Eye (tissue), 1 donor: ENCODE measurements around the gene MTCH1.
A peak's percentile ranks its signal among the peaks of the same experiment; 100 is the strongest.

Experiments used
- DNase-seq: peaks from one replicate; pipeline ENCODE4 v3.0.0-alpha.2; 2015

MTCH1 gene, protein sequence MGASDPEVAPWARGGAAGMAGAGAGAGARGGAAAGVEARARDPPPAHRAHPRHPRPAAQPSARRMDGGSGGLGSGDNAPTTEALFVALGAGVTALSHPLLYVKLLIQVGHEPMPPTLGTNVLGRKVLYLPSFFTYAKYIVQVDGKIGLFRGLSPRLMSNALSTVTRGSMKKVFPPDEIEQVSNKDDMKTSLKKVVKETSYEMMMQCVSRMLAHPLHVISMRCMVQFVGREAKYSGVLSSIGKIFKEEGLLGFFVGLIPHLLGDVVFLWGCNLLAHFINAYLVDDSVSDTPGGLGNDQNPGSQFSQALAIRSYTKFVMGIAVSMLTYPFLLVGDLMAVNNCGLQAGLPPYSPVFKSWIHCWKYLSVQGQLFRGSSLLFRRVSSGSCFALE

DNA sequence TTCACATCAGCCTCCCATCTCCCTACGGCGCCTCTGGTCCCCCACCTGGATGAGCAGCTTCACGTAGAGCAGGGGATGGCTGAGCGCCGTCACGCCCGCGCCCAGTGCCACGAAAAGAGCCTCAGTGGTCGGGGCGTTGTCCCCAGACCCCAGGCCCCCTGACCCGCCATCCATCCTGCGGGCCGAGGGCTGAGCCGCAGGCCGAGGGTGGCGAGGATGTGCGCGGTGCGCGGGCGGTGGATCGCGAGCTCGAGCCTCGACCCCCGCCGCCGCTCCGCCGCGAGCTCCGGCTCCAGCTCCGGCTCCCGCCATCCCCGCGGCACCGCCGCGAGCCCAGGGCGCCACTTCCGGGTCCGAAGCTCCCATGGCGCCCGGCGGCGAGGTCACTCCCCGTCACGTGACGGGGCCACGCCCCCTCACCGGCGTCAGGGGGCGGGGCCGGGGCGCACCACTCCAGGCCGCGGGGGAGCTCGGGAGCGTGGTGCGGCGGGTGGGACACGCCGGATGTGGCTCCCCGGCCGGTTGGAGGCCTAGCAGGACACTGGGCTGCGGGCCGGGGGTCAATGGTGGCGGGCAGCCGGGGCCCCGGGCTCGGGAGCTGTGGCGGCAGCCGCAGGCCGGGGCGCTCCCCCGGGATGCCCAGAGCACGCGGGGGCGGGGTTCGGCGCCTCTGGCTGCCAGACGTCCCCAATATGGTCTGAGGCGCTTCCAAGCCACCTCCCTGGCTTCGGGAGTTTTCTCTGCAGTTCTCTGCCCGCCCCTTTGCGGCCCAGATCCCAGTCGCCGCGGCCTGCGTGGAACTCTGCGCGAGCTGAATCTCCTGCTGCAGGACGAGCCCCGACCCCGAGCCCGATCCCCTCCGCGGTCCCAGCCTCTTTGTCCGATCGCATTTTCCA is at the start of gene MTCH1:
MTCH1 (minus strand) TSS at position 389 of the 896 bp plus-strand sequence; CDS start at position 366, 23 bp downstream.
- peak; percentile 97 for DNase-seq

DNA sequence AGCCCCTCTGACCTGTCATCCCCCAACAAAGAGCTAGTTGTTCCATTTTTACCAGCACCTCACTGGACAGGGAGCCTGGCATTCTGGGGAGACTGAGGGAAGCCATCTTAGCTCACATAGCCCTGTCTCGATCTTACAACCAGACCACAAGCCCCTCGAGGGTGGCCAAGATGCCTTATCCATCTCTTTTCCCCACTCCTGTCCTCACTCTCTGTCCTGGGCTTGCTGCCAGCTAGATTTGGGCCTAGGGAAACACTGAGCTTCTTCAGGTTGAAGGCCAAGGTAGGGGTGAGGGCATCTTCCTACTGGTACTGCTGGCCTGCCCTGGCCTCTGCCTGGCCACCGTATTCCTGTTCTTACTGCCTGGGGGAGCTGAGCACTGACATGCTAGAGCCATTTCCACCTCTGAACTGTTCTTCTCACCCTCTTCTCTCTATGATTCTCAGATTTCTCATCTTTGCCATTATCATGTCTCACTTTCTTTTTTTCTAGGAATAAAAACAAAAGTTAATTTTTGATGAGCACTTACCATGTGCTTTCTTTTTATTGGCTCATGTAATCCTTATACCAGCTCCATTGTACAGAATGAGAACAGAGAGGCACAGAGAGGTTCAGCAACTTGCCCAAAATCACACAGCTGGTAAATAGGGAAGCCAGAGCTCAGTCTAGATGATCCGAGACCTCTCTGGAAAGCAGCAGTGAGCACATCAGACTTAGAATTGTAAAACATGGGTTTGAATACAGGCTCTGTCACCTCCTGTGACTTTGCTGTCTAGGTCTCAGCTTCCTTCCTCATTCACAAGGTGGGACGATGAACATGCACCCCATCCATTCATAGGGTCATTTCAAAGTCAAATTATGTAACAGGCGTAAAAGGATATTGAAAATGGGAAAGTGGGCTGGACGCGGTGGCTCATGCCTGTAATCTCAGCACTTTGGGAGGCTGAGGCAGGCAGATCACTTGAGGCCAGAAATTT is 48.1 kb upstream of the MTCH1 start:
- DNase-seq: no peak

DNA sequence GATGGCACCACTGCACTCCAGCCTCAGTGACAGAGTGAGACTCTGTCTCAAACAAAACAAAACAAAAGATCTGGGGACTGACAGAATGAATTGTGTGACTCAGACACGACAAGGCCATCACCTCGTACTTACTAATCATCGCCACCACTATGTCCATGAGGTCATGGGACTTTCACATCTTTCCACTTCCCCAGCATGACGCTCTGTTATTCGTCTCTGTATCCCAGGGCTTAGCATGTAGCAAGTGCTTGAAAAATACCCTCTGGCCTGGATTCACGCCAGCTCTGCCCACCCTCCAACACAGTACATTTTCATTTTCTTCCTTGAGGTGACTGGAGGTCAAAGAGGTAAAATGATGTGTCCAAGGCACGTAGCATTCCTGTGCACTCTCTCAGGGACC is 47.3 kb upstream of the MTCH1 start:
- DNase-seq: no peak

DNA sequence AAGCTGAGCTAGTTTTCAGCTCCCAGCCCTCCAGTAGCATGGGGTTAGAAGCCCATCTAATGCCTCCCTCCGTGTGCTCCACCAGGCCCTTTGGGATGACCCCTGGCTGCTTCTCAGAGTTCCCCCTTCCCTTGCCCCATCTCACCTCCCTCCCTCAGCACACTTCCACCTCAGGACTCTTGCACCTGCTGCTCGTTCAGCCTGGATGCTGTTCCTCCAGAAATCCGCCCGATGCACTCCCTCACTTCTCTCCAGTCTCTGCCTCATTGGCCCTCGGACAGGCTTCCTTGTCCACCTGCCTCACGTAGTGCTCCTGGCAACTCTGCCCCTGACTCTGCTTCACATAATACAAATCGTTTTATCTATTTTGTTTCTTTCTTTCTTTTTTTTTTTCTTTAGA is 46.2 kb upstream of the MTCH1 start:
- no peak for DNase-seq

DNA sequence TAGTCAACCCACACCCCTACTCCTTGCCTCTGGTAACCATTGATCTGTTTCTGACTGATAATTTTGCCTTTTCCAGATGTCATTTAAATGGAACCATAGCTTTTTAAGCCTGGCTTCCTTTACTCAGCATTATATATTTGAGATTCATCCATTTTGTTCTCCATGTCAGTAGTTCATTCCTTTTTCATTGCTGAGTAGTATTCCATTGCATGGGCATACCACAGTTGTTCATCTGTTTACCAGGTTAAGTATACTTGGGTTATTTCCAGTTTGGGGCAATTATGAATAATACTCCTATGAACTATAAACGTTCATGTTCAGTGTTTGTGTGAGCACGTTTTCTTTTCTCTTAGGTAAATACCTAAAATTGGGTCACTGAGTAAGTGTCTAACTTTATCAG is 44.6 kb upstream of the MTCH1 start:
- DNase-seq: no peak

DNA sequence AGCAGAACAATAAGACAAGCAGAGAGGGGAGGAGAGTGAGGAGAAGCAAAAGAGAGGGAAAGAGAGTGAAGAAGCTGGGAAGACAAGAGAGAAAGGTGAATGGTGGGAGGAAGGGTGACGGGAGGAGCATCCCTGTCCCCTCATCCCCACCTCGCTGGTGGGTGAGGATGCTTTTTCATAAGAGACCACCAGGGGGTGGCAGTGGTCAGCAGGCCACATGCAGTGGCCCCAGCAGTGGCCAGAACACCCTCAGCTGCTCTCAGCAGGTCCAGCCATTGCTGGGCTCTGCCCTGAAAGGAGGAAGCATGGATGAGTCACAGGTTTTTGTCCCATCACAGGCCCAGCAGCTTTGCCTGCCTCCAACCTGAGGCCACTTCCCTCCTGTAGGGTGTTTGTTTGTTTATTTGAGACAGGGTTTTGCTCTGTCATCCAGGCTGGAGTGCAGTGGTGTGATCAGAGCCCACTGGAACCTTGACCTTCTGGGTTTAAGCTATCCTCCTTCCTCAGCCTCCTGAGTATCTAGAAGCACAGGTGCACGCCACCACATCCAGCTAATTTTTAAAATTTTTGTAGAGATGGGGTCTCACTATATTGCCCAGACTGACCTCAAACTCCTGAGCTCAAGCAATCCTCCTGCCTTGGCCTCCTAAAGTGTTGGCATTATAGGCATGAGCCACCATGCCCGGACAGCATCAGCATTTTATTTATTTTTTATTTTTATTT is 43.4 kb upstream of the MTCH1 start:
- peak; percentile 76 for DNase-seq

DNA sequence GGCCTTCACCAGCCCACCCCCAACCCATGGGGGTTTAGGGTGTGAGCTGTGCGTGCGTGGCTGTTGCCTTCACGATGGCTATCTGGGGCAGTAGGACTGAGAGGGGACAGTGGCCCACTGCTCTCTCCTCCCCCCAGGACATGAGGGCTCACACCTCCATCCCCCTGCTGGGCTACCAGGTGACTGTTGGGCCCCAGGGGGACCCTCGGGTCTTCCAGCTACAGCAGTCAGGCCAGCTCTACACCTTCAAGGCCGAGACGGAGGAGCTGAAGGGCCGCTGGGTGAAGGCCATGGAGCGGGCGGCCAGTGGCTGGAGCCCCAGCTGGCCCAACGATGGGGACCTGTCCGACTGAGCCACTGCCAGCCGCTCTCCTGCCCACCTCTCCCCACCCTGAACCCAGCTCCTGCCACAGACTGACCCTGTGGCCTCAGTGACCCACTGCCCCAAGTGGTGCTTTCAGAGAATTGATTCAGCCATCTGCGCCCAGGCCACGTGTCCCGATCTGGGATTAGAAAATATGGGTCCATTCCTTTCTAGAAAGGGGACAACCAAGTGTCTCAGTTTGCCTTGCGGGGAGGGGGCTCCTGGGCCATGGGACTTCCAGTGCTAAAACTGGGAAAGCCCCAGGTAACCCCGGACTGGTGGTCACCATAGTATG is 41.9 kb upstream of the MTCH1 start:
- no peak for DNase-seq

DNA sequence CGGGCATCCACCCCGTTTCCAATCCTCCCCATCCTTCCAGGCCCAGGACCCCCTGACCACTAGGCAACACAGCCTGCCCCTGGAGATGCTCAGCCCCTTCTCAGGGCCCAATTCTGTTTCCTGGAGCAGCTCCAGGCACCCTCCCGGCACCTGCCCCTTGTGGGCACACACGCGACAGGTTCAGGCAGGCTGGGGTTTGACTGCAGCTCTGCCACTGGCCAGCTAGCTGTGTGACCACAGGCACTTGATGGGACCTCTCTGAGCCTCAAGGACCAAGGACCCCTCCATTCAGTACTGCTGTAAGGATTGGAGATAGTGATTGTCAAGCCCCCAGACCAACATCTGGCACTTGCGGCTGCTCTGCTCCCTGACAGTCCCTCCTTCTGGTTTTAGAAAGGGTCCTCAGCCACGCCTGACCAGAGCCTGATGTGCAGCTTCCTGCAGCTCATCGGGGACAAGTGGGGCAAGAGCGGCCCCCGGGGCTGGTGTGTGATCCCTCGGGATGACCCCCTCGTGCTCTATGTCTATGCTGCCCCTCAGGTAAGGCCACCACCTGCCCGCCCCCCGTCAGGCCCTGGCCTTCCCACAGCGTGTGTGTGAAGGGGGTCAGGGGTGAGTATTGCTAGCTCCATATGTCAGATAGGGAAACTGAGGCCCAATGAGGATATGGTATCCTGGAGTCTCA is 41.2 kb upstream of the MTCH1 start:
- DNase-seq: no peak

DNA sequence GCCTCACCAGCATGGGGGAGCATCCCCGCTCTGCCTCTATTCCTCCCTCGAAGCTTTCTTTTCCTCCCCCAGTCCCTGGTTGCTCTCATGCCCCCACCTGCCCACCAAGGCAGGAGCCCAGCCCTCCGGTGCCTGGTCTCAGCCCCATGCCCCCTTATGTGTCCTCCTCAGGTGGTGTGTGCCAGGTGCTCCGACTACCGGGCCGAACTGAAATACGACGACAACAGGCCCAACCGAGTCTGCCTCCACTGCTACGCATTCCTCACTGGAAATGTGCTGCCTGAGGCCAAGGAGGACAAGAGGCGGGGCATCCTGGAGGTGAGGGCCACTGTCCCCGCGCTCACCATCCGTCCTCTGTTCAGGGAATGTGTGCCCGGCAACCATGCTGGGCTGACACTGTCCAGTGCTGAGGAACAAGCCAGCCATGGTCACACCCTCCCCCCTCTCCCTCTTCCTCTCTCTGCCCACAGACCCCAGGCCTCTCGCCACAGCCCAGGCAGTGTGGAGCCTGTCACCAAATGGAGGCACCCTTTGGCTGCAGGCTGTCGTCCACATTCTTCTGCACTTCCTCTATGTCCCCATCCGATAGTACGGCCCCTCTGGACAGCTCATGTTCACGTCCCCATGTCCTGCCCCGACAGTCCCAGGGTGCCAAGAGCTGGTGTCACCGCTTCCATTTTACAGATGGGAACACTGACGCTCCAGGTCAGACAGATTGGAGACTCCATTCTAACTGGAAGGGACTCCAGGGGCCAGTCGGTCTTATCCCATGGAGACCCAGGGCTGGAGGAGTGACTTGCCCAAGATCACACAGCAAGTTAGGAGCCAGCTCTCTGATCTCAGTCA is 39.8 kb upstream of the MTCH1 start:
- DNase-seq: no peak

DNA sequence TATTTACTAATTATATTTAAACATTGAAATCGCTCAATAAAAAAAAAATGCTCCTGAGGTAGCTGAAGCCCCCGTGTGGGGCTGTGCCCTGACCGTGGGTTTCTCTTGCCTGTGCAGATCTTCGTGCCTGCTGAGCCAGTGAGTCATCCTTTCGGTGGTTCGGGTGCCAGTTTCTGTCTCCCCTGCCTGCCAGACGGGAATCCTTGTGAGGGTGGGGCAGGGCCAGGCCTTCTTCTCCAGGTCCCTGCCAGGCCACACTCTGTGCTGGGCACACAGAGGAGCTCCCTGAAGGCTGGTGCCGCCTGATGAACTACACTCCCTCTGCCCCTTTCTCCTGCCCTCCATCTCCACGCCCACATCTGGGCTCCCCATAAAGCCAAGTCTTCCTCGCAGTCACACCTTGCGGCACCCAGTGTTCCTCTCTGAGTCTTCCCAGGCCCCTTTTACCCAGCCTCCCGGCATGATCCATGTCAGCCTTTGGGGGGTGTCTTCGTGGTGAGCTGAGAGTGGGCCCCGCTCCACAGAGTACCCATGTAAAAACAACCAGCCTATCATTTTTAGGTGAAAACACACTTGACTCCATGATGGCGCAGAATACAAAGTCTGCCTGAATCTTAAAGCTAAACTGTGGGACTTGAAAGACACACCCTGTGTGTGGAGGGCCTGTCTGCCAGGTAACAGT is 38.8 kb upstream of the MTCH1 start:
- DNase-seq: no peak

DNA sequence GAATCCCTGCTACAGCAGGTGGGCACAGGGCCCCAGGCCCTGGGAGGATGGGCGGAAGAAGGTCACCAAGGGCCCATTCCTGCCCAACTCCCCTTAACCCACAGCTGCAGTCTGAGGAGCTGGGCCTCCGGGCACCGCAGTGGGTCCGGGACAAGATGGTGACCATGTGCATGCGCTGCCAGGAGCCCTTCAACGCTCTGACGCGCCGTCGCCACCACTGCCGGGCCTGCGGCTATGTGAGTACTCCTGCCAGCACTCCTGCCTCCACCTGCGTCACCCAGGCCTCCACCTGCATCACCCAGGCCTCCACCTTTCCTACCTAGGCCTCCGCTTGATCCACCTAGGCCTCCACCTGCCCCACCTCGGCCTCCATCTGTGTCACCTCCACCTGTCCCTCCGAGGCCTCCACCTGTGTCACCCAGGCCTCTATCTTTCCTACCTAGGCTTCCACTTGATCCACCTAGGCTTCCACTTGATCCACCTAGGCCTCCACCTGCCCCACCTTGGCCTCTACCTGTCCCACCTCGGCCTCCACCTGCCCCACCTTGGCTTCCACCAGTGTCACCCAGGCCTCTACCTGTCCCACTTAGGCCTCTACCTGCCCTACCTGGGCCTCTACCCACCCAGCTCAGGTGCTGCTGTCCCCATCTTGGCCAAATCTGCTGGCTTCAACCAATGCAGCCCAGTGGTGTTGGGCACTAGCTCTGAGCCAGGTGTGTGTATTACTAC is 36.3 kb upstream of the MTCH1 start:
- DNase-seq: no peak

DNA sequence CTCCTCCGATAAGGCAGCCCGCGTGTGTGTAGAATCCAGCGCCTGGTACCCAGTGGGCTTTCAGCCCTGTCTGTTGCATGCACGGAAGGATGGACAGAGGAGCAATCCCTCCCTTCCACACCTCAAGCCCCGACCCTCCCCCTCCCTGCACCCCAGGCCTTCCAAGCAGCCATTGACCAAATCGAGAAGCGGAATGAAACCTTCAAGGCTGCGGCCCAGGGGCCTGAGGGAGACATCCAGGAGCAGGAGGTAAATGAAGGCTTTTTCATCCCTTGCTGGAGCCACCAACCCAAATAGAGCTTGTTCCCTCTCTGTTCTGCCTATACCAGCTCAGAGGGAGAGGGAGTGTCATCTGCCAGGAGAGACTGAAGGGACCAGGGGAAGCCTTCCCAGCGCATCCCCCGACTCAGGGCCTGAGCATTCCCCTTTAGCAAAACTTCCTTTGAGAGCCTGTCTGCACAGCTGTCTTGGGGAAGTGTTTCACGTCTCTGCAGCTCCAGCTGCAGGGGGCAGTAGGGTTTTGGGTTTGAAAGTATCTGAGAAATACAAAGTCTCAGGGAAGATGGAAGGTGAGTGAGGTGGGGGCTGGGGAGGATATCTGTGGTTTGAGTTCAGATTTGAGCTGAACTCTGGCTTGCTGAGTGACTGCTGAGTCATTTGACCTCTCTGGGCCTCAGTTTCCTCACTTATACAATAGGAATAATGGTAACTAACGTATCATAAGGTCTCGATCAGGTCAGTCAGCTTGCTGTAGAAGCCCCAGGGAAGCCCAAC is 35.5 kb upstream of the MTCH1 start:
- DNase-seq: peak; percentile 42

DNA sequence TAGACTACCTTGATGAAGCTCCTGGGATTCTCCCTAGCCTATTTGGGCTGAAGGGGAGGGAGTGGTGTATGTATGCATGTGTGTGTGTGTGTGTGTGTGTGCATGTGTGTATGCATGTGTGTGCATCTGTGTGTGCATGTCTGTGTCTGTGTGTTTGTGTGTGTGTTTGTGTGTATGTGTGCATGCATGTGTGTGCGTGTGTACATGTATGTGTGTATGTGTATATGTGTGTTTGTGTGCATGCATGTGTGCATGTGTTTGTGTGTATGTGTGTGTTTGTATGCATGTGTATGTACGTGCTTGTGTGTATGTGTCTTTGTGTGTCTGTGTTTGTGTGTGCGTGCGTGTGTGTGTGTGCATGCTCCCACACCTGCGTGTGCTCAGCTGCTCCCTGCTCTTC is 34.8 kb upstream of the MTCH1 start:
- DNase-seq: no peak

DNA sequence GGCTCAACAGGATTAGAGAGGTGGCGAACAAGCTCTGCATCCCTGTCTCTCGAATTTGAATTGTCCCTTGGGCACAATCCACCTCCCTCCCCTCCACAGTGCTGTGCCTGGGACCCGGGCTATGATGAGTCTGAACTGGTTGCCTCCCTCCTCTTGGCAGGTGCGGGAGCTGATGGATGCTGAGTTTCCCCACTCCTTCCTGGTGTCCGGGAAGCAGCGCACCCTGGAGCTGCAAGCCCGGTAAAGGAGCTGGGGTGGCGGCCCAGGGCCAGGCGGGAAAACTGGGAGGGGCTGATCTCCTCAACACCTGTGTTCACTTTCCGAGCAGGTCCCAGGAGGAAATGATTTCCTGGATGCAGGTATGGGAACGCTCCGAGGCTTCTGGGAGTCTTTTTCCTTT is 34.4 kb upstream of the MTCH1 start:
- DNase-seq: no peak

DNA sequence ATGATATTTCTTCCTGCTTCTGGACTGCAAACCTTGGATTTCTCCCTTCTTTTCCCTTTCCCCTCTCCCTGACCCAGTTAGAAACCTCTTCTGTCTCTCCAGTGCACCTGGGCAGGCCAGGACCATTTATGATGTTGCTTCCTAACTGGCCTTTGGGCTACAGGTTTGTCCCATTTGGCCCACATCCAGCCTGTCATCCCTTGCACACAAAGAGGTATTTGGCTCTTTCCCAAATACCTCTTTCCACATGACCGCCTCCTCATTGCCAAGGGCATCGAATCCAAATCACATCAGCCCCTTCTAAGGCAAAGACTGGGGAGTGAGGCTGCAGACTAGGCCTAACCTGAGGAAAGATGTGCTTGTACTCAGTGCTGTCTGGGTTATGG is 33.1 kb upstream of the MTCH1 start:
- peak; percentile 57 for DNase-seq

DNA sequence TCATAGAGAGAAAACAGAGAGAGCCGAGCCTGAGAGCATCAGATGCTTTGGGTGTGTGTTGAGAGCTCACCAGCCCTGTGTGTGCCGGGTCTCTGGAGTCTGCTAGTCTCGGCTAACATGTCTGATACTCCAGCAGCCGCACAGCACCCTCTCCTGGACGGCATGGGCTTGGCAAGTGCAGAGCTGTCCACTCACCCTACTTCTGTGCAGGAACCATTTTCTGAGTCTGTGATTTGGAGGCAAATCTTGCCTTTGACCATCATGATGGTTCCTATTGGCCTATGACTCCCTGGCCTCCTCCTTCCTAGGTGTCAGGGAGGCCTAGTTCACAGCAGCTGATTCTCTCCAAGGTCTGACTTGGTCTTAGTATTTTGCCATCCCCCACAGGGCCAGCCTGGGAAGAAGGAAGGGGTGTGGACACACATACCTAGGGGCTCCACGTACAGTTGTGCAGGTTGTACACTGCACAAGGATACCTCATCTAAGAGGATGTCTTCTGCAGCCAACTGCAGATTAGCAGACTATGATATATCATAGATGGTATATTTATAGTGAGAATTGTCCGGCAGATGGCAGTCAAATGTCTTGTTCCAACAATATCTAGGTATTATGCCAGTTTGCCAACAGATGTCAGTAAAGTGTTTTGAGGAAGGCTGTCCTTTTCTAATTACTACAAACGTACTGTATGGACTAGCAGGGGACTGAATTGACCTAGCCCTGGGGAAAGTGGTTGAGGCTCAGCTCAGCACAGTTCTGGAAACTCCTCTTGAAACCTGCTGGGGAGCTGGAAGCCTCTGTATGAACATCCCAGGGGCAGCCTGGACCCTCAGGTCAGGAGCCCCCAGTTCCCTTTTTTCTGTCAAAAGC is 32.4 kb upstream of the MTCH1 start:
- peak; percentile 95 for DNase-seq
